ENCODE measurements around the gene FNBP1. TPM values are rescaled to one million over a fixed set of nuclear protein-coding genes. Genes with fewer than 3 reads are reported as not detected.

The FNBP1 gene
- total RNA-seq, 6 experiments from 2014 or later, result 34.7 to 40.6 (median 35.5) TPM

GRCh38 chr9:130053504-130054324, 10.7 kb upstream of the FNBP1 start, which contains the start of gene GPR107:
Gene GPR107, plus strand, starts transcription at chr9:130053906. Its CDS starts 27 bp downstream, at chr9:130053933.
- Mint-ChIP-seq H3K27me3 (ENCODE audit: insufficient read depth) (no peaks in the 10 kb centered on the region), H3K27ac (peak within 1 kb of the TSS; percentile 94), H3K9me3 (no peaks in the 10 kb centered on the region), H3K36me3 (ENCODE audit: low read depth) (peaks cover 2% of the 10 kb centered on the region; the same call in 1 of the 2 replicates), H3K4me3 (peak within 1 kb of the TSS; percentile 98), H3K4me1 (ENCODE audit: low read depth) (peaks cover 12% of the 10 kb centered on the region; the same call in 1 of the 2 replicates)
- DNase-seq, result peak; percentile 42
- no peak for TF ChIP-seq CTCF (IDR thresholded peaks at IDR 0.05)

- TF ChIP-seq CTCF (IDR thresholded peaks at IDR 0.05), result no peak
- H3K4me3 Mint-ChIP-seq, result peak overlapping the region; percentile 98
- no peak for DNase-seq
- no peaks in the 10 kb centered on the region; the same call in 1 of the 2 replicates for H3K36me3 Mint-ChIP-seq (ENCODE audit: low read depth)
- H3K27me3 Mint-ChIP-seq (ENCODE audit: insufficient read depth), result no peaks in the 10 kb centered on the region
- H3K4me1 Mint-ChIP-seq (ENCODE audit: low read depth), result peaks cover 10% of the 10 kb centered on the region; the same call in 1 of the 2 replicates
- H3K27ac Mint-ChIP-seq, result peak overlapping the region; percentile 94
- no peaks in the 10 kb centered on the region for H3K9me3 Mint-ChIP-seq
These were observed 10.1 kb upstream of the FNBP1 start for GRCh38 chr9:130053109-130053503.

GRCh38 chr9:130051855-130052254, 8.9 kb upstream of the FNBP1 start:
- Mint-ChIP-seq H3K36me3 (ENCODE audit: low read depth) (no peaks in the 10 kb centered on the region; the same call in 1 of the 2 replicates), H3K9me3 (no peaks in the 10 kb centered on the region), H3K4me1 (ENCODE audit: low read depth) (peaks cover 10% of the 10 kb centered on the region; the same call in 1 of the 2 replicates), H3K27ac (peak overlapping the region; percentile 36; the same call in 1 of the 2 replicates), H3K4me3 (peak overlapping the region; percentile 70), H3K27me3 (ENCODE audit: insufficient read depth) (no peaks in the 10 kb centered on the region)
- DNase-seq, result no peak
- TF ChIP-seq CTCF (IDR thresholded peaks at IDR 0.05), result no peak

GRCh38 chr9:130050462-130050861, 7.5 kb upstream of the FNBP1 start:
- Mint-ChIP-seq H3K27ac (no peak overlapping the region), H3K4me1 (ENCODE audit: low read depth) (peaks cover 11% of the 10 kb centered on the region), H3K9me3 (no peaks in the 10 kb centered on the region), H3K27me3 (ENCODE audit: insufficient read depth) (no peaks in the 10 kb centered on the region), H3K36me3 (ENCODE audit: low read depth) (no peaks in the 10 kb centered on the region; the same call in 1 of the 2 replicates), H3K4me3 (no peak overlapping the region)
- no peak for DNase-seq
- no peak for TF ChIP-seq CTCF (IDR thresholded peaks at IDR 0.05)

GRCh38 chr9:130049431-130050210, 6.6 kb upstream of the FNBP1 start:
- no peaks in the 10 kb centered on the region; the same call in 1 of the 2 replicates for H3K36me3 Mint-ChIP-seq (ENCODE audit: low read depth)
- no peaks in the 10 kb centered on the region for H3K27me3 Mint-ChIP-seq (ENCODE audit: insufficient read depth)
- no peak for DNase-seq
- no peak overlapping the region for H3K27ac Mint-ChIP-seq
- H3K4me1 Mint-ChIP-seq (ENCODE audit: low read depth), result peaks cover 13% of the 10 kb centered on the region
- H3K9me3 Mint-ChIP-seq, result no peaks in the 10 kb centered on the region
- TF ChIP-seq CTCF (IDR thresholded peaks at IDR 0.05), result no peak
- no peak overlapping the region for H3K4me3 Mint-ChIP-seq
